Activated CD8-positive, alpha-beta memory T cell treated with anti-CD3 and anti-CD28 coated beads, Interleukin-2, amount 50 U/mL, for 24 hours (primary cell): ENCODE results near the gene ZNF200.

ENCODE experiments used
- DNase-seq: peaks from one replicate; pipeline ENCODE4 v3.0.0-alpha.2; 2020; ENCODE audit errors: extremely low read depth

ZNF200 gene

GRCh38 chr16:3175157-3176093, 59.5 kb downstream of the ZNF200 start:
- DNase-seq, result no peak

- no peak for DNase-seq
Measured at GRCh38 chr16:3174618-3175148, 60.3 kb downstream of the ZNF200 start.

GRCh38 chr16:3173892-3174617, 60.9 kb downstream of the ZNF200 start:
- DNase-seq, result no peak
